K562 (cell line): ENCODE measurements around the gene SH3D19. TPM values are rescaled to one million over a fixed set of nuclear protein-coding genes. Genes with fewer than 3 reads are reported as not detected.

Experiments used
- CEBPG ChIP-seq, 3 experiments: fragments of 200-800 bp in 1 of 3; sonication (Bioruptor generic) in 1 of 3; sonication (generic) in 1 of 3; formaldehyde crosslinking in 1 of 3; IDR thresholded peaks in 2 of 3; conservative IDR thresholded peaks in 1 of 3; 2 replicates each; pipeline versions ENCODE4 v1.6.1 to v1.8.0; 2016 to 2022; ENCODE audit warnings: missing compliant biosample characterization in 2 of 3, missing genetic modification characterization in 2 of 3, mild to moderate bottlenecking in 1 of 3, missing genetic modification reagents in 1 of 3
- KAT7 ChIP-seq: sonication (generic); formaldehyde crosslinking; IDR thresholded peaks from 2 replicates; pipeline ENCODE4 v1.8.0; 2022; ENCODE audit warnings: missing genetic modification reagents, mild to moderate bottlenecking, borderline replicate concordance
- KLF10 ChIP-seq: fragments of 250-450 bp; sonication (Bioruptor Pico); IDR thresholded peaks from 2 replicates; pipeline ENCODE4 v1.6.1; 2021; ENCODE audit warnings: matching md5 sums
- MEF2D ChIP-seq: conservative IDR thresholded peaks from 2 replicates; pipeline ENCODE4 v1.6.1; 2016; ENCODE audit warnings: low read depth, missing genetic modification characterization, missing compliant biosample characterization
- RBBP5 ChIP-seq: fragments of 200-600 bp; sonication (generic); IDR thresholded peaks from 2 replicates; pipeline ENCODE4 v1.6.1; 2012; ENCODE audit warnings: borderline replicate concordance, mild to moderate bottlenecking, low read length, control low read depth, inconsistent platforms; ENCODE audit not compliant: insufficient read depth, poor library complexity, severe bottlenecking
- SMARCC2 ChIP-seq: fragments of 450-650 bp; IDR thresholded peaks from 2 replicates; pipeline ENCODE4 v1.6.1; 2017; ENCODE audit warnings: antibody characterized with exemption, moderate library complexity, mild to moderate bottlenecking, low read depth
- SRF ChIP-seq, 2 experiments: fragments of 250-450, 450-650 bp in 1 of 2; sonication (Bioruptor Pico) in 1 of 2; sonication (generic) in 1 of 2; formaldehyde crosslinking; IDR thresholded peaks; 2 replicates each; pipeline versions ENCODE4 v1.5.0 to v1.5.1; 2020 to 2022; ENCODE audit warnings: mild to moderate bottlenecking in 1 of 2, missing genetic modification reagents in 1 of 2
- polyA plus RNA-seq, 8 experiments: library from polyadenylated mRNA; depleted of rRNA in 4 of 8; stranded (reverse) in 5 of 8; unstranded in 3 of 8; fragments of >200 nt; fragmentation: Nextera tagmentation in 2 of 8; fragmentation: Illumina TruSeq in 1 of 8; extraction: Ambion mirVana in 2 of 8; extraction: Trizol in 1 of 8; gene quantifications; 2 replicates each; pipeline versions ENCODE4 v1.2.1 to v1.2.3, GENCODE V29; 2011 to 2014; ENCODE audit warnings: inconsistent platforms in 1 of 8, missing spikeins in 1 of 8
- total RNA-seq, 7 experiments: library from RNA; depleted of rRNA in 6 of 7; stranded (reverse); fragments of >200 nt in 6 of 7; fragmentation: Illumina TruSeq in 2 of 7; extraction: Trizol in 2 of 7; gene quantifications; 2 replicates each; pipeline versions ENCODE4 v1.2.1 to v1.2.3, GENCODE V29; 2011 to 2021; ENCODE audit warnings: low replicate concordance in 1 of 7
- TF ChIP-seq, protein P1 (sequence below): fragments of 250-450 bp; sonication (Bioruptor Pico); IDR thresholded peaks from 2 replicates; pipeline ENCODE4 v1.4.0; 2020
- TF ChIP-seq, protein P2 (sequence below): sonication (generic); formaldehyde crosslinking; IDR thresholded peaks from 2 replicates; pipeline ENCODE4 v1.8.1; 2023; ENCODE audit warnings: mild to moderate bottlenecking, missing genetic modification reagents
- TF ChIP-seq, protein P3 (sequence below), 2 experiments: fragments of 450-650 bp in 1 of 2; sonication (generic) in 1 of 2; formaldehyde crosslinking in 1 of 2; IDR thresholded peaks; 2 replicates each; pipeline versions ENCODE4 v1.7.1 to v1.9.0; 2016 to 2022; ENCODE audit warnings: inconsistent platforms in 1 of 2, mild to moderate bottlenecking in 1 of 2, missing genetic modification reagents in 1 of 2
- TF ChIP-seq, protein P4 (sequence below): IDR thresholded peaks from 2 replicates; pipeline ENCODE4 v1.6.1; 2011; ENCODE audit not compliant: insufficient read length; ENCODE audit errors: extremely low read depth

The SH3D19 gene
- total and polyA plus RNA-seq, 9 of the 15 experiments (the other 6 are each of a cell fraction or from before 2014, with no cell fraction given) = 0.42 to 2.2 (median 1.1) TPM; not detected in 6

DNA sequence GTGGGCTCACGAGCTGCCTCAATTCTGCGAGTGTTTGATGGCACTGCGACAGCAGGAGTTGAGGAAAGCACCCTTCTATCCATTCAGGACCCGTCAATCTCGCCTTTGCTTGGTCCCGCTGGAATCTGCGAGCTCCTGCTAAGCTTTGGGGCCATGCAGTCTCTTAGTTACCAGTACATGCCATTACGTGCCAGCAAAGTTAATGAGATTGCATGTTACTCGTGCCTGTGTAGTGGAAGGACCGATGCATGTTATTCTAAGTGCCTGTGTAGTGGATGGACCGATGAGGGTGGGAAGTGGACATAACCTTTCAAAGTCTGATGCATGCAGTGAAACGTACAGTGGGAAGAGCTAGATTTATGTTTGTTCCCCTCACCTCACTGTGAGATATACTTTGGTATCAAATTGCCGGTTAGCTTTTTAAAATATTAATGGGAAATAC is 225.4 kb downstream of the SH3D19 start (continued):
- TF ChIP-seq, protein P1, sequence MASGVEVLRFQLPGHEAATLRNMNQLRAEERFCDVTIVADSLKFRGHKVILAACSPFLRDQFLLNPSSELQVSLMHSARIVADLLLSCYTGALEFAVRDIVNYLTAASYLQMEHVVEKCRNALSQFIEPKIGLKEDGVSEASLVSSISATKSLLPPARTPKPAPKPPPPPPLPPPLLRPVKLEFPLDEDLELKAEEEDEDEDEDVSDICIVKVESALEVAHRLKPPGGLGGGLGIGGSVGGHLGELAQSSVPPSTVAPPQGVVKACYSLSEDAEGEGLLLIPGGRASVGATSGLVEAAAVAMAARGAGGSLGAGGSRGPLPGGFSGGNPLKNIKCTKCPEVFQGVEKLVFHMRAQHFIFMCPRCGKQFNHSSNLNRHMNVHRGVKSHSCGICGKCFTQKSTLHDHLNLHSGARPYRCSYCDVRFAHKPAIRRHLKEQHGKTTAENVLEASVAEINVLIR = no peak
- TF ChIP-seq KLF10 (CRISPR knock-in tag) (peak; percentile 42; the same call in 1 of the 2 replicates), RBBP5 (peak; percentile 6), CEBPG (CRISPR knock-in tag; IDR thresholded peaks at IDR 0.05) (no peak), CEBPG (tag; conservative IDR thresholded peaks at IDR 0.05 in 1 of 2, IDR thresholded peaks at IDR 0.05 in 1 of 2) (no peak), SMARCC2 (no peak), SRF (CRISPR knock-in tag; IDR thresholded peaks at IDR 0.05) (0 out of 4 replicates have a peak, but pooled peaks of 1 of the 2 experiments have one; percentile 1), MEF2D (tag) (no peak), KAT7 (CRISPR knock-in tag) (peak; percentile 13; the same call in 1 of the 2 replicates)
- TF ChIP-seq, protein P2, sequence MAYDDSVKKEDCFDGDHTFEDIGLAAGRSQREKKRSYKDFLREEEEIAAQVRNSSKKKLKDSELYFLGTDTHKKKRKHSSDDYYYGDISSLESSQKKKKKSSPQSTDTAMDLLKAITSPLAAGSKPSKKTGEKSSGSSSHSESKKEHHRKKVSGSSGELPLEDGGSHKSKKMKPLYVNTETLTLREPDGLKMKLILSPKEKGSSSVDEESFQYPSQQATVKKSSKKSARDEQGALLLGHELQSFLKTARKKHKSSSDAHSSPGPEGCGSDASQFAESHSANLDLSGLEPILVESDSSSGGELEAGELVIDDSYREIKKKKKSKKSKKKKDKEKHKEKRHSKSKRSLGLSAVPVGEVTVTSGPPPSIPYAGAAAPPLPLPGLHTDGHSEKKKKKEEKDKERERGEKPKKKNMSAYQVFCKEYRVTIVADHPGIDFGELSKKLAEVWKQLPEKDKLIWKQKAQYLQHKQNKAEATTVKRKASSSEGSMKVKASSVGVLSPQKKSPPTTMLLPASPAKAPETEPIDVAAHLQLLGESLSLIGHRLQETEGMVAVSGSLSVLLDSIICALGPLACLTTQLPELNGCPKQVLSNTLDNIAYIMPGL (CRISPR knock-in tag) = peak; percentile 19
- TF ChIP-seq, protein P3, sequence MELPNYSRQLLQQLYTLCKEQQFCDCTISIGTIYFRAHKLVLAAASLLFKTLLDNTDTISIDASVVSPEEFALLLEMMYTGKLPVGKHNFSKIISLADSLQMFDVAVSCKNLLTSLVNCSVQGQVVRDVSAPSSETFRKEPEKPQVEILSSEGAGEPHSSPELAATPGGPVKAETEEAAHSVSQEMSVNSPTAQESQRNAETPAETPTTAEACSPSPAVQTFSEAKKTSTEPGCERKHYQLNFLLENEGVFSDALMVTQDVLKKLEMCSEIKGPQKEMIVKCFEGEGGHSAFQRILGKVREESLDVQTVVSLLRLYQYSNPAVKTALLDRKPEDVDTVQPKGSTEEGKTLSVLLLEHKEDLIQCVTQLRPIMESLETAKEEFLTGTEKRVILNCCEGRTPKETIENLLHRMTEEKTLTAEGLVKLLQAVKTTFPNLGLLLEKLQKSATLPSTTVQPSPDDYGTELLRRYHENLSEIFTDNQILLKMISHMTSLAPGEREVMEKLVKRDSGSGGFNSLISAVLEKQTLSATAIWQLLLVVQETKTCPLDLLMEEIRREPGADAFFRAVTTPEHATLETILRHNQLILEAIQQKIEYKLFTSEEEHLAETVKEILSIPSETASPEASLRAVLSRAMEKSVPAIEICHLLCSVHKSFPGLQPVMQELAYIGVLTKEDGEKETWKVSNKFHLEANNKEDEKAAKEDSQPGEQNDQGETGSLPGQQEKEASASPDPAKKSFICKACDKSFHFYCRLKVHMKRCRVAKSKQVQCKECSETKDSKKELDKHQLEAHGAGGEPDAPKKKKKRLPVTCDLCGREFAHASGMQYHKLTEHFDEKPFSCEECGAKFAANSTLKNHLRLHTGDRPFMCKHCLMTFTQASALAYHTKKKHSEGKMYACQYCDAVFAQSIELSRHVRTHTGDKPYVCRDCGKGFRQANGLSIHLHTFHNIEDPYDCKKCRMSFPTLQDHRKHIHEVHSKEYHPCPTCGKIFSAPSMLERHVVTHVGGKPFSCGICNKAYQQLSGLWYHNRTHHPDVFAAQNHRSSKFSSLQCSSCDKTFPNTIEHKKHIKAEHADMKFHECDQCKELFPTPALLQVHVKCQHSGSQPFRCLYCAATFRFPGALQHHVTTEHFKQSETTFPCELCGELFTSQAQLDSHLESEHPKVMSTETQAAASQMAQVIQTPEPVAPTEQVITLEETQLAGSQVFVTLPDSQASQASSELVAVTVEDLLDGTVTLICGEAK (IDR thresholded peaks at IDR 0.05) = no peak
- TF ChIP-seq, protein P3 (CRISPR knock-in tag; IDR thresholded peaks at IDR 0.05) = no peak
- TF ChIP-seq, protein P4, sequence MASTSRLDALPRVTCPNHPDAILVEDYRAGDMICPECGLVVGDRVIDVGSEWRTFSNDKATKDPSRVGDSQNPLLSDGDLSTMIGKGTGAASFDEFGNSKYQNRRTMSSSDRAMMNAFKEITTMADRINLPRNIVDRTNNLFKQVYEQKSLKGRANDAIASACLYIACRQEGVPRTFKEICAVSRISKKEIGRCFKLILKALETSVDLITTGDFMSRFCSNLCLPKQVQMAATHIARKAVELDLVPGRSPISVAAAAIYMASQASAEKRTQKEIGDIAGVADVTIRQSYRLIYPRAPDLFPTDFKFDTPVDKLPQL = no peak
